Liver (tissue), 9 donors: ENCODE data around the gene KIRREL3. TPM values are rescaled to one million over a fixed set of nuclear protein-coding genes. Genes with fewer than 3 reads are reported as not detected.

Experiments
- DNase-seq: peaks from one replicate; pipeline ENCODE4 v3.0.0-alpha.2; 2017; ENCODE audit warnings: low spot score
- H3K27ac ChIP-seq, 2 donors: one replicate each; pipeline ENCODE4 v1.7.0; 2013; ENCODE audit warnings: inconsistent platforms in 2 of 2, low read length in 2 of 2, control low read depth in 1 of 2, low read depth in 1 of 2, mild to moderate bottlenecking in 1 of 2
- H3K27me3 ChIP-seq, 4 donors: one replicate each; pipeline versions ENCODE4 v1.6.1 to v1.7.0; 2013; ENCODE audit warnings: low read length in 3 of 4, inconsistent platforms in 1 of 4, mild to moderate bottlenecking in 1 of 4, moderate library complexity in 1 of 4; ENCODE audit not compliant: control insufficient read depth in 4 of 4, insufficient read depth in 4 of 4
- H3K36me3 ChIP-seq, 4 donors: one replicate each; pipeline versions ENCODE4 v1.6.1 to v1.7.0; 2013; ENCODE audit warnings: low read length in 3 of 4, mild to moderate bottlenecking in 3 of 4, low read depth in 1 of 4, moderate library complexity in 1 of 4; ENCODE audit not compliant: control insufficient read depth in 4 of 4, insufficient read depth in 3 of 4
- H3K4me1 ChIP-seq, 4 donors: one replicate each; pipeline versions ENCODE4 v1.6.1 to v1.7.0; 2013; ENCODE audit warnings: low read length in 3 of 4, mild to moderate bottlenecking in 3 of 4, moderate library complexity in 1 of 4; ENCODE audit not compliant: control insufficient read depth in 4 of 4, insufficient read depth in 4 of 4
- H3K4me3 ChIP-seq, 3 donors: one replicate each; pipeline versions ENCODE4 v1.6.1 to v1.7.0; 2013; ENCODE audit warnings: low read length in 3 of 3, control low read depth in 1 of 3, low read depth in 1 of 3, mild to moderate bottlenecking in 1 of 3
- H3K9ac ChIP-seq, 2 donors: one replicate each; pipeline ENCODE4 v1.7.0; 2013; ENCODE audit warnings: low read length in 2 of 2, mild to moderate bottlenecking in 2 of 2, moderate library complexity in 2 of 2, control low read depth in 1 of 2, low read depth in 1 of 2
- H3K9me3 ChIP-seq, 4 donors: one replicate each; pipeline versions ENCODE4 v1.6.1 to v1.7.0; 2013; ENCODE audit warnings: low read length in 3 of 4; ENCODE audit not compliant: control insufficient read depth in 4 of 4
- CTCF ChIP-seq: fragments of 150-350 bp; IDR thresholded peaks from 2 replicates; pipeline ENCODE4 v1.5.1; 2017; ENCODE audit warnings: improper control_type of control experiment, low read depth, low read length; ENCODE audit not compliant: missing input control
- EGR1 ChIP-seq, 2 donors: IDR thresholded peaks; 2 replicates each; pipeline ENCODE4 v1.6.1; 2016 to 2018; ENCODE audit warnings: antibody characterized with exemption in 2 of 2, low read depth in 2 of 2
- FOXA1 ChIP-seq: IDR thresholded peaks from 2 replicates; pipeline ENCODE4 v1.6.1; 2016; ENCODE audit warnings: antibody characterized with exemption
- FOXA2 ChIP-seq: IDR thresholded peaks from 2 replicates; pipeline ENCODE4 v1.6.1; 2016; ENCODE audit warnings: antibody characterized with exemption
- GABPA ChIP-seq, 2 donors: IDR thresholded peaks in 1 of 2; conservative IDR thresholded peaks in 1 of 2; 2 replicates each; pipeline ENCODE4 v1.6.1; 2016; ENCODE audit warnings: antibody characterized with exemption in 2 of 2, mild to moderate bottlenecking in 1 of 2, moderate library complexity in 1 of 2
- HNF4A ChIP-seq, 2 donors: conservative IDR thresholded peaks; 2 replicates each; pipeline ENCODE4 v1.6.1; 2016; ENCODE audit warnings: antibody characterized with exemption in 2 of 2, mild to moderate bottlenecking in 2 of 2
- HNF4G ChIP-seq: IDR thresholded peaks from 2 replicates; pipeline ENCODE4 v1.6.1; 2016; ENCODE audit warnings: antibody characterized with exemption
- JUND ChIP-seq, 2 donors: IDR thresholded peaks; 2 replicates each; pipeline ENCODE4 v1.6.1; 2016; ENCODE audit warnings: antibody characterized with exemption in 2 of 2
- MAX ChIP-seq: IDR thresholded peaks from 2 replicates; pipeline ENCODE4 v1.6.1; 2016; ENCODE audit warnings: antibody characterized with exemption
- RAD21 ChIP-seq, 2 donors: IDR thresholded peaks; 2 replicates each; pipeline ENCODE4 v1.6.1; 2016; ENCODE audit warnings: antibody characterized with exemption in 2 of 2, mild to moderate bottlenecking in 2 of 2
- REST ChIP-seq: IDR thresholded peaks from 2 replicates; pipeline ENCODE4 v1.6.1; 2016; ENCODE audit warnings: antibody characterized with exemption, mild to moderate bottlenecking
- RXRA ChIP-seq, 2 donors: IDR thresholded peaks; 2 replicates each; pipeline ENCODE4 v1.6.1; 2017 to 2018; ENCODE audit warnings: antibody characterized with exemption in 2 of 2, mild to moderate bottlenecking in 1 of 2
- SP1 ChIP-seq: IDR thresholded peaks from 2 replicates; pipeline ENCODE4 v1.6.1; 2018; ENCODE audit warnings: antibody characterized with exemption, mild to moderate bottlenecking
- TAF1 ChIP-seq: conservative IDR thresholded peaks from 2 replicates; pipeline ENCODE4 v1.6.1; 2016; ENCODE audit warnings: antibody characterized with exemption, mild to moderate bottlenecking
- WGBS: extraction: QIAGEN DNeasy Blood & Tissue Kit; methylation state at CpG from one replicate; pipeline ENCODE4 v1.1.7; 2013; 5-methylcytosine and 5-hydroxymethylcytosine counted together
- polyA plus RNA-seq, 2 donors: library from polyadenylated mRNA; stranded (reverse) in 1 of 2; unstranded in 1 of 2; fragments of 200-250 nt in 1 of 2; fragments of >200 nt in 1 of 2; fragmentation: Nextera tagmentation in 1 of 2; extraction: Ambion mirVana in 1 of 2; gene quantifications; one replicate each; pipeline versions ENCODE4 v1.2.1 to v1.2.3, GENCODE V29; 2013 to 2015
- total RNA-seq, 2 donors: library from RNA; depleted of rRNA; stranded (reverse); fragments of >200 nt; gene quantifications; one replicate each; pipeline ENCODE4 v1.2.3, GENCODE V29; 2014
- donor health status: healthy.
- donor health status: healthy.
- donor health status: healthy.
- donor health status: healthy.
- donor health status: healthy.

KIRREL3 gene
- total and polyA plus RNA-seq, 4 donors: 0.03 to 0.29 (median 0.08) TPM; not detected in 1

- TF ChIP-seq TAF1: no peak
- TF ChIP-seq RAD21 (IDR thresholded peaks at IDR 0.05): no peak
- TF ChIP-seq HNF4A (conservative IDR thresholded peaks at IDR 0.05): no peak
- no peak for TF ChIP-seq CTCF
- TF ChIP-seq REST: no peak
- TF ChIP-seq JUND (IDR thresholded peaks at IDR 0.05): no peak
- no peak for TF ChIP-seq FOXA1
- TF ChIP-seq FOXA2: no peak
- no peak for TF ChIP-seq GABPA (IDR thresholded peaks at IDR 0.05 in 1 of 2, conservative IDR thresholded peaks at IDR 0.05 in 1 of 2)
- no peak for TF ChIP-seq HNF4G
- no peak for TF ChIP-seq MAX
- no peak for TF ChIP-seq EGR1 (IDR thresholded peaks at IDR 0.05; ENCODE audit: low read depth in 2 of 2)
- TF ChIP-seq SP1: no peak
- Histone ChIP-seq H3K9me3 (peaks cover 1 to 8% (median 4%) of the 10 kb centered on the region in 4 donors), H3K36me3 (no peaks in the 10 kb centered on the region), H3K9ac (no peak overlapping the region), H3K4me1 (no peaks in the 10 kb centered on the region), H3K27me3 (peaks cover 0 to 9% (median 0%) of the 10 kb centered on the region in 4 donors), H3K27ac (no peak overlapping the region), H3K4me3 (no peak overlapping the region)
- DNase-seq: no peak
- 22% methylated on average over 5 of the region's 5 CpGs for WGBS
Measured at GRCh38 chr11:126502982-126503381, 497.6 kb downstream of the KIRREL3 start.

- TF ChIP-seq RXRA (IDR thresholded peaks at IDR 0.05) (no peak), RAD21 (IDR thresholded peaks at IDR 0.05) (no peak), CTCF (no peak)
- Histone ChIP-seq H3K4me3 (no peak overlapping the region), H3K9me3 (peaks cover 1 to 8% (median 4%) of the 10 kb centered on the region in 4 donors), H3K4me1 (no peaks in the 10 kb centered on the region), H3K9ac (no peak overlapping the region), H3K36me3 (no peaks in the 10 kb centered on the region), H3K27me3 (peaks cover 0 to 9% (median 0%) of the 10 kb centered on the region in 4 donors), H3K27ac (no peak overlapping the region)
- DNase-seq: no peak
- 37% methylated on average over 2 of the region's 2 CpGs for WGBS
Measured at GRCh38 chr11:126502159-126502558, 498.4 kb downstream of the KIRREL3 start.
